T-helper 1 cell treated with Interleukin-12 subunit alpha and Interleukin-12 subunit beta and Interleukin-4 antibody, amounts not matched to agents 30 μg/mL and 1 μg/mL, for 36 hours (primary cell): ENCODE data around the gene ANKRD29.

Experiments used
- H3K27ac Mint-ChIP-seq: one replicate; pipeline ENCODE4 v1.8.0; 2021; ENCODE audit warnings: mild to moderate bottlenecking, mixed read lengths
- H3K27me3 Mint-ChIP-seq: one replicate; pipeline ENCODE4 v1.8.0; 2021; ENCODE audit warnings: low read depth, mixed read lengths
- H3K36me3 Mint-ChIP-seq: one replicate; pipeline ENCODE4 v1.8.0; 2021; ENCODE audit warnings: low read depth, mixed read lengths
- H3K4me1 Mint-ChIP-seq: one replicate; pipeline ENCODE4 v1.8.0; 2021; ENCODE audit warnings: low read depth, mixed read lengths
- H3K4me3 Mint-ChIP-seq: one replicate; pipeline ENCODE4 v1.8.0; 2021; ENCODE audit warnings: mild to moderate bottlenecking, moderate library complexity, mixed read lengths
- H3K9me3 Mint-ChIP-seq: one replicate; pipeline ENCODE4 v1.8.0; 2021; ENCODE audit warnings: mixed read lengths

ANKRD29 gene

GRCh38 chr18:23669804-23670405 lies 7.2 kb upstream of the ANKRD29 start:
- Mint-ChIP-seq H3K36me3 (no peaks in the 10 kb centered on the region), H3K27ac (no peak overlapping the region), H3K4me1 (peaks cover 2% of the 10 kb centered on the region), H3K27me3 (peaks cover 37% of the 10 kb centered on the region), H3K9me3 (no peaks in the 10 kb centered on the region), H3K4me3 (no peak overlapping the region)

GRCh38 chr18:23669202-23669766 lies 6.6 kb upstream of the ANKRD29 start:
- Mint-ChIP-seq H3K36me3 (no peaks in the 10 kb centered on the region), H3K4me1 (peaks cover 4% of the 10 kb centered on the region), H3K27ac (no peak overlapping the region), H3K9me3 (no peaks in the 10 kb centered on the region), H3K27me3 (peaks cover 40% of the 10 kb centered on the region), H3K4me3 (no peak overlapping the region)

GRCh38 chr18:23668731-23669130 lies 6.0 kb upstream of the ANKRD29 start:
- no peak overlapping the region for H3K27ac Mint-ChIP-seq
- no peak overlapping the region for H3K4me3 Mint-ChIP-seq
- H3K27me3 Mint-ChIP-seq: peaks cover 41% of the 10 kb centered on the region
- H3K9me3 Mint-ChIP-seq: no peaks in the 10 kb centered on the region
- peaks cover 4% of the 10 kb centered on the region for H3K4me1 Mint-ChIP-seq
- H3K36me3 Mint-ChIP-seq: no peaks in the 10 kb centered on the region

- Mint-ChIP-seq H3K4me1 (peaks cover 13% of the 10 kb centered on the region), H3K9me3 (no peaks in the 10 kb centered on the region), H3K36me3 (peaks cover 2% of the 10 kb centered on the region), H3K27ac (no peak overlapping the region), H3K4me3 (no peak overlapping the region), H3K27me3 (peaks cover 47% of the 10 kb centered on the region)
Measured at GRCh38 chr18:23667114-23667513, 4.4 kb upstream of the ANKRD29 start.

GRCh38 chr18:23664674-23665073 lies 2.0 kb upstream of the ANKRD29 start:
- no peak overlapping the region for H3K4me3 Mint-ChIP-seq
- H3K4me1 Mint-ChIP-seq: peaks cover 19% of the 10 kb centered on the region
- no peaks in the 10 kb centered on the region for H3K9me3 Mint-ChIP-seq
- H3K27me3 Mint-ChIP-seq: peaks cover 69% of the 10 kb centered on the region
- H3K27ac Mint-ChIP-seq: no peak overlapping the region
- peaks cover 4% of the 10 kb centered on the region for H3K36me3 Mint-ChIP-seq

- H3K36me3 Mint-ChIP-seq: peaks cover 4% of the 10 kb centered on the region
- H3K27ac Mint-ChIP-seq: peak overlapping the region; percentile 38
- peaks cover 19% of the 10 kb centered on the region for H3K4me1 Mint-ChIP-seq
- peak overlapping the region; percentile 58 for H3K4me3 Mint-ChIP-seq
- H3K9me3 Mint-ChIP-seq: no peaks in the 10 kb centered on the region
- peaks cover 80% of the 10 kb centered on the region for H3K27me3 Mint-ChIP-seq
Measured at GRCh38 chr18:23661735-23662308, 889 bp downstream of the ANKRD29 start.

GRCh38 chr18:23658285-23658684 lies 4.4 kb downstream of the ANKRD29 start:
- peaks cover 13% of the 10 kb centered on the region for H3K4me1 Mint-ChIP-seq
- H3K36me3 Mint-ChIP-seq: peaks cover 4% of the 10 kb centered on the region
- peaks cover 63% of the 10 kb centered on the region for H3K27me3 Mint-ChIP-seq
- no peak overlapping the region for H3K27ac Mint-ChIP-seq
- H3K9me3 Mint-ChIP-seq: no peaks in the 10 kb centered on the region
- H3K4me3 Mint-ChIP-seq: no peak overlapping the region

GRCh38 chr18:23652232-23652631 lies 10.5 kb downstream of the ANKRD29 start:
- Mint-ChIP-seq H3K9me3 (no peaks in the 10 kb centered on the region), H3K4me3 (no peak overlapping the region), H3K4me1 (no peaks in the 10 kb centered on the region), H3K36me3 (no peaks in the 10 kb centered on the region), H3K27ac (no peak overlapping the region), H3K27me3 (peaks cover 30% of the 10 kb centered on the region)

- Mint-ChIP-seq H3K36me3 (no peaks in the 10 kb centered on the region), H3K27me3 (peaks cover 31% of the 10 kb centered on the region), H3K9me3 (no peaks in the 10 kb centered on the region)
Measured at GRCh38 chr18:23650968-23651927, 11.5 kb downstream of the ANKRD29 start.

GRCh38 chr18:23648940-23649607 lies 13.6 kb downstream of the ANKRD29 start:
- Mint-ChIP-seq H3K4me3 (no peak overlapping the region), H3K27ac (no peak overlapping the region), H3K27me3 (peaks cover 43% of the 10 kb centered on the region), H3K36me3 (no peaks in the 10 kb centered on the region), H3K9me3 (no peaks in the 10 kb centered on the region), H3K4me1 (no peaks in the 10 kb centered on the region)

More at GRCh38 chr18:23650968-23651927, 11.5 kb downstream of the ANKRD29 start:
- Mint-ChIP-seq H3K4me1 (no peaks in the 10 kb centered on the region), H3K4me3 (no peak overlapping the region), H3K27ac (no peak overlapping the region)

GRCh38 chr18:23648456-23648855 lies 14.3 kb downstream of the ANKRD29 start:
- no peaks in the 10 kb centered on the region for H3K36me3 Mint-ChIP-seq
- H3K4me3 Mint-ChIP-seq: no peak overlapping the region
- H3K4me1 Mint-ChIP-seq: no peaks in the 10 kb centered on the region
- no peaks in the 10 kb centered on the region for H3K9me3 Mint-ChIP-seq
- peaks cover 44% of the 10 kb centered on the region for H3K27me3 Mint-ChIP-seq
- no peak overlapping the region for H3K27ac Mint-ChIP-seq

GRCh38 chr18:23646282-23646681 lies 16.4 kb downstream of the ANKRD29 start:
- no peak overlapping the region for H3K27ac Mint-ChIP-seq
- no peaks in the 10 kb centered on the region for H3K36me3 Mint-ChIP-seq
- H3K27me3 Mint-ChIP-seq: peaks cover 43% of the 10 kb centered on the region
- no peaks in the 10 kb centered on the region for H3K9me3 Mint-ChIP-seq
- no peaks in the 10 kb centered on the region for H3K4me1 Mint-ChIP-seq
- no peak overlapping the region for H3K4me3 Mint-ChIP-seq

- H3K27ac Mint-ChIP-seq: no peak overlapping the region
- peaks cover 43% of the 10 kb centered on the region for H3K27me3 Mint-ChIP-seq
- no peaks in the 10 kb centered on the region for H3K4me1 Mint-ChIP-seq
- H3K4me3 Mint-ChIP-seq: no peak overlapping the region
- no peaks in the 10 kb centered on the region for H3K36me3 Mint-ChIP-seq
- H3K9me3 Mint-ChIP-seq: no peaks in the 10 kb centered on the region
Measured at GRCh38 chr18:23645568-23646175, 17.0 kb downstream of the ANKRD29 start.
